NCI-H510A (cell line): ENCODE data around the gene STIM2.
"Not testable (repeated sequence)": the region's sequence is repeated elsewhere in the genome, so short reads cannot be mapped to it uniquely, and the experiment has no call there.

Experiments used
- DNase-seq: peaks from one replicate; lab custom pipeline; 2025; lab: John Stamatoyannopoulos, UW

The STIM2 gene

DNA sequence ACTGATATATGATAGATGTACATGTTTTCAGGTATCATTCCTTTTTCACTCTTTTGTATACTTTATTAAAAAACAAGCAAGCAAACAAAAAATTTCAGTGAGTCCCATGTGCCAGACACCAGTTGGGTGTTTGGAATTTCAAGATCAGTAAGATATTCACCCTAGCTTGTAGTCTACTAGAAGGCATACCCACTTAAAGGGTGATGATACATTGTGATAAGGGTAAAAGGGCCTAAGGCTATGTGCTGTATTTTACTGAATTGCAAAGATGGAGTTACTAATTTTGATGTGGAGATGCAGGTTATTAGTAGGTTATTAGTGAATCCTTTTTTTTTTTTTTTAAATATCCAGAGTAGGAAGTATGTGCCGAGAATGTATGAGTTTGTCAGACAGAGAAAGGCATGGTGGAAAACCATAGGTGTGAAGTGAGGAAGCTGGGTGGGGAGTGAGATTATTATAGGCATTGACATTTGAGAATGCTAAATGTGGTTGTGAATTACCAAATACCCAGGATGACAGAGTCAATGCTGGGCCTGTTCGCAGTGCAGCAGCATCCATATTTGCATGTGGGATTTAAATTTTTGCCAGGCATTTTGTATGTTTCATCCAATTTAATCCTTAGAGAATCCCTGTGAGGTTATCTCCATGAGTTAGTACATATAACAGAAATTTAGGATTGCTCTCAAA, 10.1 kb downstream of the STIM2 start:
- DNase-seq: no peak

GRCh38 chr4:26871611-26872010, 11.0 kb downstream of the STIM2 start:
- DNase-seq: no peak

DNA sequence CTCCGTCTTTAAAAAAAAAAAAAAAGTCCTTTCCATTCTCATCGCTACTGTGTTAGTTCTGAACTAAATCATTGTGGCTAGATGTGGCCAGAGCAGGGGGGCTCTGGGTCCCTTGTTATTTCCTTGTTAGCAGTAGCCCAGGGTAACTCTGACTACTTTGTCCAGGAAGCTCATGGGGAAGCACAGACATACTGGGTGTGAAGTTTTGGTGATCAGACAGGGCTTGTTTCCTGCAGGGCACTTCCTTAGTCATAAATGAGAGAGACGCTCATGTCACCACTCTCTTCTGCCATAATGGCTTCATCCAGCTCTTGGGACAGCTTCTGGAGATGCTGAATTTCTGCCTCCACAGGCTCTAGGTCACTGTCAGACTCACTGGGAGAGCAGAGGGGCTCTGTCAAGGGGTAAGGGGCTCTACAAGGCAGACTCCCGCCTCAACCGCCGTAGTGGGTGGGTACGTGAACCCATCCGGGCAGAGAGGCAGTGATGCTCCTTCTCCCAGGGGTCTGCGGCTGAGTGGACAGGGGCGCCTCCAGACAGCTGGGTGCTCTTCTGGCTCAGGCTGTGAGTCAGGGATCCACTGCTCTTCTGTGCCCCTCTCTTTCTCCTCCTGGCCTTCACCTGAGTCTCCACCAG, 12.9 kb downstream of the STIM2 start:
- DNase-seq: no peak

DNA sequence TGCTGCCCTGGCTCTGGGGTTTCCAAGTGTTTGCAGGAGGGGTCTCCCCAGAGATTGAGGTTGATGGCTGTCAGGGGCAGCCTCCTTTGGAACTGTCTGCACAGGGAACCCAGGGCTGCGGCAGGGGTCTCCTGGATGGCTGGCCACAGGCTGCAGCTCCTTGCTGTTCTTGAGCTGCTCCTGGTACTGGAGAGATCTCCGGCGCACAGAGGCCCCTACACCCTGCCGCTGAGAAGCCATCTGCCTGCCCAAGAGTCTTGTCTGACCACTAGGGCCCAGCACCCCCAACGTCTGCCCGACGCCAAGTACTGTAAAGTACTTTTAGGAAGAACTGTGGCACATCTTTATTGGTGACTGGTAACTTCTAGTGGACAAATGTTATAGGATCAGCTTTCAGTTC, 13.5 kb downstream of the STIM2 start:
- no peak for DNase-seq

DNA sequence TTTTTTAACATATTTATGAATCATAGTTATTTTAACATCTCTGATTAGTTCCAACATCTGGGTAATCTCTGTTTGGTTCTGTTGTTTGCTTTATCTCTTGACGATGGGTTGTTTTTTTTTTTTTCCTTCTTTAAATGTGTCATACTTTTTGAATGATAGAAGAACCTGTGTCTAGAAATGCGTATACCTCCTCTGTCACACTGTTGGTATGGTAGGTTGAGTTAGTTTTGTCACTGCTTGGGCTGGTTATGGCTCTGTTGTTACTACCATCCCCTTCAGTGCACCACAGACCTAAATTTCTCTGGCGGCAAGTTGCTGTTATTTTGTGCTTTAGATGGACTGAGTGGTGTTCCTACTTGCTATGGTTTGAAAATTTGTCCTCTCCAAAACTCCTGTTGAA, 16.8 kb downstream of the STIM2 start:
- no peak for DNase-seq

DNA sequence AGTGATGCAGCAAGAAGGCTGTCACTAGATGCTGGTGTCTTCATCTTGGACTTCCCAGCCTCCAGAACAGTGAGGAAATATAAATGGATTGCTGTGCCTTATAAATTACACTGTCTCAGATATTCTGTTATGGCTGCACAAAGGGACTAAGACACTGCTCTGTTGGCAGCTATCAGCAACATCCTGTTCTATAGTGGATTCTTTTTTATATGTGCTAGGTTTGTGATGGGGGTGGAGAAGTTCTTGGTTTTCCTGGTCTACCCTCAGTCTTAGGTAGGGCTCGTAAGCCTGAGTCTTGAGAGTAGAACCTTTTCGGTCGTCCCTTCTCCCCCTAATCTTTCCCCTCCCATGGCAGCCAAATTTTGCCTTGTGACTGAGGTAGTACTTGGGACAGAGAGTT, 17.3 kb downstream of the STIM2 start:
- no peak for DNase-seq

- no peak for DNase-seq
Observed at GRCh38 chr4:26878794-26879391, 18.3 kb downstream of the STIM2 start.

DNA sequence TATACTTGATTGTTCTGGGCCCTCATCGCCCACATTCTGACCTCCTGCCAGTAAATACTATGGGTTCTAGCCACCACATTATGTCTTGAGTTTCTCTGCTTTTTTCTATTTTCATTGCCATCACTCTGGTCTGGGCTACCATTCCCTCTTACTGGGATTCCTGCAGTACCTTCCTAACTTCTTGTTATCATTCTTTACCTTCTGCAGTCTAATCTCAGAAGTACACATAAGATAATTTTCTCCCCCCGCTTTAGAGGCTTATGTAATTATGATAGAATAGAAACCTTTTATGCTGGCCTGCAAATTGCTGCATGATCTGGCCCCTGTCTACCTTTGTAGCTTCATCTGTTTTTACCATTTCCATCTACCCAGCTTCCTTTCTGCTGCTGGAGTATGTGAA, 19.2 kb downstream of the STIM2 start:
- DNase-seq: no peak

- no peak for DNase-seq
Observed at GRCh38 chr4:26884026-26884425, 23.4 kb downstream of the STIM2 start.

DNA sequence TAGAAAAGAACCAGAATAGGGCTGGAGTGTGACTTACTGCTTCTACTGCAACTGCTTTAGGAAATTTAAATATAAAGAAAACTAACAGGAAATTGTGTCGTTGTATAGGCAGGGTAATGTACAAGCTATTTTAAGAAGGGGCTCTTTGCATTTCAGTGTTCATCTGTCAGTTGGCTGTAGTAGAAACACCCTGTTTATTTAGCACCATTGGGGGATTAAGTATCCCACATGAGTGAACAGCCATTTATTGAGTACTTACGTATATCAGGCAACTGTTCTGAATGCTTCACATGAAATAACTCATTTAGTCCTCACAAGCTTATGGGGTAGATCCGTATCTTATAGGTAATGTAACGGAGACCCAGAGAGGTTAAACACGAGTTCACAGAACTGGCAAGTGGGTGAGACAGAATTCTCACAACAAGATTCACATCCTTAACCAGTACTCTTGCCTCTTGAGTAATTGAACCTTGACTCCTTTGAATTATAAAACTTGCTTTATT, 23.9 kb downstream of the STIM2 start:
- no peak for DNase-seq

DNA sequence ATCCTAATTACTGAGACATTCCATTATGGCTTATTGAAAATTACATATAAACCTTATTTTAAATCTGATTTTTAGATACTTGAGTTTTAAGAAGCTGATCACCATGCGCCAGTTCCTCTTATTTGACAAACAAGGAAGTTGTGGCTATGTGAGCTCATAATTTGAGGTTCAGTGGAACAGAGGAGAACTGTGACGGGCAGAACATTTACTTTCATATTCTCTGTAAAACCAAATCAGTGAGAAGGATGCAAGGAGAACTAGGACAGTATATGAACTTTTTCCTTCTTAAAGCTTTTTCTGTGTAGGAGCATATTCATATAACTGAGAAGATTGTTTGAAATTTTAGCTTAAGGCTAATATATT, 25.3 kb downstream of the STIM2 start:
- DNase-seq: no peak

- no peak for DNase-seq
Observed at GRCh38 chr4:26887143-26887542, 26.5 kb downstream of the STIM2 start.

DNA sequence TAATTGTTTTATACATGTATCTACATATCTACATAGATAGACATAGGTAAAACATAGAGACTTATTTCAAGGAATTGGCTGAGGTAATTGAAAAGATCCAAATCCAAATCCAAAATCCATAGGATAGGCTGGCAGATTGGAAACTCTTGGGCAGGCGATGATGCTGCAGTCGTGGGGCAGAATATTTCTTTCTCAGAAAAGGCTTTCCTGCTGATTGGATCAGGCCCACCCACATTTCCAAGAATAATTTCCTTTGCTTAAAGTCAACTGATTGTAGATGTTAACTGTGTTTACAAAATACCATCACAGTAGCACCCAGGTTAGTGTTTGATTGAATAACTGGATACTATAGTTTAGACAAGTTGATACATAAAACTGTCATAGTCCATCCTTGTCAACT, 27.2 kb downstream of the STIM2 start:
- DNase-seq: no peak

GRCh38 chr4:26889356-26889755, 28.7 kb downstream of the STIM2 start:
- no peak for DNase-seq

- no peak for DNase-seq
Observed at GRCh38 chr4:26891054-26891453, 30.4 kb downstream of the STIM2 start.

- DNase-seq: no peak
Observed at GRCh38 chr4:26891867-26892266, 31.2 kb downstream of the STIM2 start.

DNA sequence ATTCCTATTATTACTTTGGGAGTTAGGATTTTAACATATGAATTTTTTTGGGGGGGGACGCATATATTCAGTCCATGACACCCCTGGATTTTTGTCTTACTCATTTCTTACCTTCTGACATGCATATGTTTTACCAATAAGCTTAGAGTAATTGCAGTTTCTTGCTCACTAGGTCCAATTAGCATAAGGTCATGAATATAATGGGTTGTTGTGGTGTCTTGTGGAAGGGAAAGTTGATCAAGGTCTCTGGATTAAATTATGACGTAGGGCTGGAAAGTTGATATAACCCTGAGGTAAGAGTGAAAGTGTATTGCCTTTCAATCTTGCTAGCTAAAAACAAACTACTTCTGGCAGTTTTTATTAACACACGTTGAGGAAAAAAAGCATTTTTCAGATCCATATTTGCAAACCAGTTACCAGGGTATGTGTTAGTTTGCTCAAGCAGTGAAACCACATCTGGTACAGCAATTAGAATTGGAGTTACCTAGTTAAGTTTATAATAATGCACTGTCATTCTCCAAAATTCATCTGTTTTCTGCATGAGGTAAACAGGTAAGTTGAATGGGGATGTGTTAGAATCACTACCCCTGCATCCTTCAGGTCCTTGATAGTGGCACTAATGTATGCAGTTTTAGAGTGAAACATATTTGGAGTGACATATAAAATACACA, 32.0 kb downstream of the STIM2 start:
- DNase-seq: no peak

DNA sequence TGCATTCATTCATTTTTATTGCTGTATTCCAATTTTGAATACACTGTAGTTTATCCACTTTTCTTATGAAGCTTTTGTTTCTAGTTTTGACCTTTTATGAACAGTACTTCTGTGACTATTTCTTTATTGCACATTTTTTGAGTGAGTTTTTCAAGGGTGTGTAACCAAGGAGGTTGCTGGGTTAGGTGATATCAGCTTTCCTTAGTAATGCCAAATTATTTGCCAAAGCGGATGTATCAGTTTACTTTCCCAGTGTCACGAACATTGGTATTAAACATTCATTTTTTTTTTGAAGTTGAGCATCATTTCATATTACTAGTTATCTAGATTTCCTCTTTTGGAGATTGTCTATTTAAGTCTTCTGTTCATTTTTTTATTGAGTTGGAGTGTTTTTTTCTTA, 32.9 kb downstream of the STIM2 start:
- DNase-seq: no peak

GRCh38 chr4:26894881-26895280, 34.2 kb downstream of the STIM2 start:
- not testable (repeated sequence) for DNase-seq

DNA sequence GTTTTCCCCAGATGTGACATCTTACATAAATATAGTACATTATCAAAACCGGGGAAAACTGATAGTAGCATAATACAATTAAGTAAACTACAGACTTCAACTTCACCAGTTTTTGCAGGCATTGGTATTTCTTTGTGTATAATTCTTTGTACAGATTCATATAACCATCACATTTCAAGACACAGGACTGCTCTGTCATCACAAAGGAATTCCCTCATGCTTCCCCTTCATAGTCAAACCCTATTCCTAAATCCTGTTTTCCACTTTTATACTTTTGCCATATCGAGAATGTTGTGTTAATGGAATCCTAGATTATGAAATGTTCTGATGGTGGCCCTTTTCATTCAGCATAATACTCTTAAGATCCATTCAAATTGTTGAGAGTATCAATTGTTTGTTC, 36.0 kb downstream of the STIM2 start:
- no peak for DNase-seq

- no peak for DNase-seq
Observed at GRCh38 chr4:26899991-26900390, 39.4 kb downstream of the STIM2 start.

DNA sequence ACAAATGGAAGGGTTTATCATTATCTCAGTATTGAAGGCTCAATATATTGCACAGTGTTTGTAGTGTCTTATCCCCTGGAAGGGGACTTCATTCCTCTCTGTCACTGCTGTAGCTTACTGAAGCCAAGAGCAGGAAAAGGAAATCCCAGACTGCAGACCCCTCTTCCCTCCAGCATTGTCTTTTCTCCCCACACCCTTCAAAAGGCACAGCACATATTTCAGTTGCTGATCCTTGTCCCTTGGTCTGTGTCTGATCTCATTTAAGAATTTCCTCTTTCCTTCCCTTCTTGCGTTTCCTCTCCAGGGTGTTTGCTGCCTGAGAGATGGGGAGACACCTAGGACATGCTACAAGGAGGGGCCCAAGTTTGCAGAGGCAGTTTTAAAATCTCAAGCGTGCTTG, 40.1 kb downstream of the STIM2 start:
- no peak for DNase-seq

- DNase-seq: no peak
Observed at GRCh38 chr4:26905172-26905571, 44.5 kb downstream of the STIM2 start.
